ENCODE results near the gene KIAA0513. TPM values are rescaled to one million over a fixed set of nuclear protein-coding genes. Genes with fewer than 3 reads are reported as not detected.
A peak's percentile ranks its signal among the peaks of the same experiment; 100 is the strongest.

The KIAA0513 gene
- total RNA-seq, 1 donor: 35.1 TPM

GRCh38 chr16:85027958-85028684 lies 526 bp downstream of the KIAA0513 start:
- TF ChIP-seq, protein P1, sequence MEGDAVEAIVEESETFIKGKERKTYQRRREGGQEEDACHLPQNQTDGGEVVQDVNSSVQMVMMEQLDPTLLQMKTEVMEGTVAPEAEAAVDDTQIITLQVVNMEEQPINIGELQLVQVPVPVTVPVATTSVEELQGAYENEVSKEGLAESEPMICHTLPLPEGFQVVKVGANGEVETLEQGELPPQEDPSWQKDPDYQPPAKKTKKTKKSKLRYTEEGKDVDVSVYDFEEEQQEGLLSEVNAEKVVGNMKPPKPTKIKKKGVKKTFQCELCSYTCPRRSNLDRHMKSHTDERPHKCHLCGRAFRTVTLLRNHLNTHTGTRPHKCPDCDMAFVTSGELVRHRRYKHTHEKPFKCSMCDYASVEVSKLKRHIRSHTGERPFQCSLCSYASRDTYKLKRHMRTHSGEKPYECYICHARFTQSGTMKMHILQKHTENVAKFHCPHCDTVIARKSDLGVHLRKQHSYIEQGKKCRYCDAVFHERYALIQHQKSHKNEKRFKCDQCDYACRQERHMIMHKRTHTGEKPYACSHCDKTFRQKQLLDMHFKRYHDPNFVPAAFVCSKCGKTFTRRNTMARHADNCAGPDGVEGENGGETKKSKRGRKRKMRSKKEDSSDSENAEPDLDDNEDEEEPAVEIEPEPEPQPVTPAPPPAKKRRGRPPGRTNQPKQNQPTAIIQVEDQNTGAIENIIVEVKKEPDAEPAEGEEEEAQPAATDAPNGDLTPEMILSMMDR (IDR thresholded peaks at IDR 0.05; ENCODE audit: extremely low read depth, low read depth, low read length): no peak
- H3K27me3 ChIP-seq (ENCODE audit: insufficient read depth, low read length): no peaks in the 10 kb centered on the region
- no peaks in the 10 kb centered on the region for H3K9me3 ChIP-seq (ENCODE audit: low read depth, low read length)
- H3K4me3 ChIP-seq (ENCODE audit: insufficient read depth, low read length): peak overlapping the region; percentile 96
- H4K20me1 ChIP-seq (ENCODE audit: insufficient read depth, low read length): peaks cover 21% of the 10 kb centered on the region
- DNase-seq (ENCODE audit: insufficient read length, low spot score, missing footprints): no peak
- peak overlapping the region; percentile 94 for H3K27ac ChIP-seq (ENCODE audit: low read depth, low read length)
- H3K79me2 ChIP-seq (ENCODE audit: insufficient read depth, low read length): peaks cover 28% of the 10 kb centered on the region
- H3K4me2 ChIP-seq (ENCODE audit: insufficient read depth, low read length): peak overlapping the region; percentile 93
- H3K36me3 ChIP-seq (ENCODE audit: insufficient read depth, low read length): peaks cover 9% of the 10 kb centered on the region
- H3K4me1 ChIP-seq (ENCODE audit: insufficient read depth, low read length): peaks cover 32% of the 10 kb centered on the region
- peak overlapping the region; percentile 56 for H2AFZ ChIP-seq (ENCODE audit: low read length)

DNA sequence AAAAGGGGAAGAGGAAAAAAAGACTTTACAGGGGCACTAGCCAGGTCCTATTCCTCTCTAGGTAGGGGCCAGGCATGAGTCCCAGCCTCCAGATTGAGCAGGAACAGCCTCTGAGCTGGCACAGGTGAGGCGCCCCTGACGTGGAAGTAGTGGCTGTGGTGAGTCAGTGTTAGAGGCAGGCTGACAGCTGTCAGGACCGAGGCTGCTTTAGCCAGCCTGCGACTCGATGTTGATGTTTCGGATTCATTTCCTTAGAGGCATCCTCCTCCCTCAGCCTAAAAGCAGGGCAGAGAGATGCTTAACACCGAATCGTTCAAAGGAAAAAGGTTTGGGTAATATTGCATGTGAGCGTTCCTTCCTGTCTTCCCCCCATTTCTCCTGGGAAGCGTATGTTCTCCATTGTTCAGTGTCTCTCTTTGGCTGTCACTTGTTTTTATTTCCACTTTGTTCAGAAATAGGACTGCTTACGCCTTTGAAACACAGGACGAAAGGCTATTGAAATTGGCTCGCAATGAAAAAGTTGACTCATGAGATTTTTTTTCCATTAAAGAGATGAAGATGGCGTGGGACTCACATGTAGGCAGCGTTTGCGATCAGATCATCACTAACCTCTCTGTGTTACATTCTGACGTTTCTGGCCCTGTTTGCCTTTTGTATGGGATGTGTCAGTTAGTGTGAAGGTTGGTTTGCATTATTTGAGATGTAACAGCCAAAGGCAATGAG lies 1.3 kb downstream of the KIAA0513 start:
- Histone ChIP-seq H3K9me3 (ENCODE audit: low read depth, low read length) (no peaks in the 10 kb centered on the region), H3K27ac (ENCODE audit: low read depth, low read length) (peak overlapping the region; percentile 94), H2AFZ (ENCODE audit: low read length) (peak overlapping the region; percentile 69), H3K79me2 (ENCODE audit: insufficient read depth, low read length) (peaks cover 28% of the 10 kb centered on the region), H4K20me1 (ENCODE audit: insufficient read depth, low read length) (peaks cover 21% of the 10 kb centered on the region), H3K4me3 (ENCODE audit: insufficient read depth, low read length) (peak overlapping the region; percentile 96), H3K36me3 (ENCODE audit: insufficient read depth, low read length) (peaks cover 9% of the 10 kb centered on the region), H3K4me1 (ENCODE audit: insufficient read depth, low read length) (peaks cover 32% of the 10 kb centered on the region), H3K27me3 (ENCODE audit: insufficient read depth, low read length) (no peaks in the 10 kb centered on the region), H3K4me2 (ENCODE audit: insufficient read depth, low read length) (peak overlapping the region; percentile 93)
- peak; percentile 90 for DNase-seq (ENCODE audit: insufficient read length, low spot score, missing footprints)
- TF ChIP-seq, protein P1 (IDR thresholded peaks at IDR 0.05; ENCODE audit: extremely low read depth, low read depth, low read length): no peak

GRCh38 chr16:85029408-85029784 lies 1.8 kb downstream of the KIAA0513 start:
- H3K27me3 ChIP-seq (ENCODE audit: insufficient read depth, low read length): no peaks in the 10 kb centered on the region
- peaks cover 21% of the 10 kb centered on the region for H4K20me1 ChIP-seq (ENCODE audit: insufficient read depth, low read length)
- H3K4me2 ChIP-seq (ENCODE audit: insufficient read depth, low read length): peak overlapping the region; percentile 93
- peaks cover 28% of the 10 kb centered on the region for H3K79me2 ChIP-seq (ENCODE audit: insufficient read depth, low read length)
- TF ChIP-seq, protein P1 (IDR thresholded peaks at IDR 0.05; ENCODE audit: extremely low read depth, low read depth, low read length): no peak
- peaks cover 9% of the 10 kb centered on the region for H3K36me3 ChIP-seq (ENCODE audit: insufficient read depth, low read length)
- peaks cover 32% of the 10 kb centered on the region for H3K4me1 ChIP-seq (ENCODE audit: insufficient read depth, low read length)
- H3K4me3 ChIP-seq (ENCODE audit: insufficient read depth, low read length): peak overlapping the region; percentile 96
- DNase-seq (ENCODE audit: insufficient read length, low spot score, missing footprints): peak; percentile 92
- H2AFZ ChIP-seq (ENCODE audit: low read length): peak overlapping the region; percentile 69
- H3K9me3 ChIP-seq (ENCODE audit: low read depth, low read length): no peaks in the 10 kb centered on the region
- H3K27ac ChIP-seq (ENCODE audit: low read depth, low read length): peak overlapping the region; percentile 94

DNA sequence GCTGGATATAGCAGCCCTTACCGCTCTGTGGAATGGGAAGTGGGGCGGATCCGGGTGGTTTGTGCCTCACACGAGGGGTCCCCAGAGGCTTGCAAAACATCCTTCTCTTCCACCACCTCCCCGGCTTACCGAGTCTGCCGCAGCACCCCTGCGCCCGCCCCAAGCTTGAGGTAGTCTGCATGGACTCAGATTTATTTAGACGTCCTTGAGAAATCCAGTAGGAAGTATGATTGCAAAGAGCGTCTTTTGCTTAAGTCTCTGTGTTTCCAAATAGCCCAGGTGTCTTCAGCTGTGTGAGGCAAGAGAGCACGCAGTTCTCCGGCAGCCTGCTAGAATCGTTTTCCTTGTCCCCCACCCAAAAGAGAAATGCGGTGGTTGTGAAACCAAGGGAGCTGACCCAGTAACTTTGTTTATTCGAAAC lies 2.4 kb downstream of the KIAA0513 start:
- H3K27me3 ChIP-seq (ENCODE audit: insufficient read depth, low read length): no peaks in the 10 kb centered on the region
- no peak for DNase-seq (ENCODE audit: insufficient read length, low spot score, missing footprints)
- peaks cover 28% of the 10 kb centered on the region for H3K79me2 ChIP-seq (ENCODE audit: insufficient read depth, low read length)
- TF ChIP-seq, protein P1 (IDR thresholded peaks at IDR 0.05; ENCODE audit: extremely low read depth, low read depth, low read length): no peak
- peaks cover 21% of the 10 kb centered on the region for H4K20me1 ChIP-seq (ENCODE audit: insufficient read depth, low read length)
- H3K4me2 ChIP-seq (ENCODE audit: insufficient read depth, low read length): peak overlapping the region; percentile 93
- no peak overlapping the region for H2AFZ ChIP-seq (ENCODE audit: low read length)
- H3K36me3 ChIP-seq (ENCODE audit: insufficient read depth, low read length): peaks cover 9% of the 10 kb centered on the region
- peak overlapping the region; percentile 94 for H3K27ac ChIP-seq (ENCODE audit: low read depth, low read length)
- H3K4me3 ChIP-seq (ENCODE audit: insufficient read depth, low read length): no peak overlapping the region
- peaks cover 32% of the 10 kb centered on the region for H3K4me1 ChIP-seq (ENCODE audit: insufficient read depth, low read length)
- H3K9me3 ChIP-seq (ENCODE audit: low read depth, low read length): no peaks in the 10 kb centered on the region

Data from osteoblast (primary cell).